HepG2 (cell line): ENCODE data around the gene SFXN2. TPM values are rescaled to one million over a fixed set of nuclear protein-coding genes. Genes with fewer than 3 reads are reported as not detected.

Experiments
- CAMTA2 ChIP-seq: sonication (generic); formaldehyde crosslinking; IDR thresholded peaks from 2 replicates; pipeline ENCODE4 v1.4.0; 2020; ENCODE audit warnings: mild to moderate bottlenecking, missing genetic modification reagents, borderline replicate concordance
- HINFP ChIP-seq: sonication (generic); formaldehyde crosslinking; IDR thresholded peaks from 2 replicates; pipeline ENCODE4 v1.4.0; 2020; ENCODE audit warnings: low read depth, mild to moderate bottlenecking, missing genetic modification reagents
- HMG20A ChIP-seq: IDR thresholded peaks from 2 replicates; pipeline ENCODE4 v1.6.1; 2016; ENCODE audit warnings: borderline replicate concordance
- MAZ ChIP-seq, 2 experiments: sonication (generic) in 1 of 2; formaldehyde crosslinking in 1 of 2; IDR thresholded peaks; 2 replicates each; pipeline versions ENCODE4 v1.5.0 to v1.6.1; 2012 to 2020; ENCODE audit warnings: low read depth in 2 of 2, mild to moderate bottlenecking in 2 of 2, borderline replicate concordance in 1 of 2, improper control_type of control experiment in 1 of 2, low read length in 1 of 2, missing genetic modification reagents in 1 of 2, moderate library complexity in 1 of 2
- NFRKB ChIP-seq: fragments of 450-650 bp; IDR thresholded peaks from 2 replicates; pipeline ENCODE4 v1.6.1; 2017
- RERE ChIP-seq: IDR thresholded peaks from 2 replicates; pipeline ENCODE4 v1.6.1; 2016; ENCODE audit warnings: low read depth, missing genetic modification reagents, missing compliant biosample characterization
- TBX2 ChIP-seq: sonication (generic); formaldehyde crosslinking; IDR thresholded peaks from 2 replicates; pipeline ENCODE4 v1.5.0; 2020; ENCODE audit warnings: missing genetic modification reagents, mild to moderate bottlenecking, borderline replicate concordance
- TERF1 ChIP-seq: sonication (generic); formaldehyde crosslinking; IDR thresholded peaks from 2 replicates; pipeline ENCODE4 v1.8.0; 2022; ENCODE audit warnings: mild to moderate bottlenecking, missing genetic modification reagents, moderate library complexity
- ZFP90 ChIP-seq: sonication (generic); formaldehyde crosslinking; IDR thresholded peaks from 2 replicates; pipeline ENCODE4 v1.8.0; 2022; ENCODE audit warnings: missing genetic modification reagents, mild to moderate bottlenecking, inconsistent platforms, borderline replicate concordance
- ZNF639 ChIP-seq: conservative IDR thresholded peaks from 2 replicates; pipeline ENCODE4 v1.6.1; 2018; ENCODE audit warnings: missing genetic modification reagents
- polyA plus RNA-seq, 8 experiments: library from polyadenylated mRNA; depleted of rRNA in 3 of 8; stranded (reverse) in 7 of 8; unstranded in 1 of 8; fragments of >200 nt; fragmentation: Illumina TruSeq in 4 of 8; extraction: Trizol in 4 of 8; gene quantifications; 2 replicates each; pipeline versions ENCODE4 v1.2.1 to v1.2.3, GENCODE V29; 2011 to 2016; ENCODE audit warnings: low read depth in 4 of 8, missing spikeins in 1 of 8, mixed read lengths in 1 of 8; ENCODE audit not compliant: insufficient read depth in 1 of 8
- total RNA-seq, 5 experiments: library from RNA; depleted of rRNA; stranded (reverse); fragments of >200 nt; fragmentation: Illumina TruSeq; extraction: Trizol; gene quantifications; 2 replicates each; pipeline ENCODE4 v1.2.3, GENCODE V29; 2016; ENCODE audit warnings: low read depth in 1 of 5
- TF ChIP-seq, protein P1 (sequence below): sonication (generic); formaldehyde crosslinking; IDR thresholded peaks from 2 replicates; pipeline ENCODE4 v1.8.0; 2022; ENCODE audit warnings: low read depth, missing genetic modification reagents
- TF ChIP-seq, protein P2 (sequence below): sonication (generic); formaldehyde crosslinking; IDR thresholded peaks from 2 replicates; pipeline ENCODE4 v1.8.1; 2022; ENCODE audit warnings: low read depth, mild to moderate bottlenecking, missing genetic modification reagents

The SFXN2 gene
- total and polyA plus RNA-seq, 2 of the 13 experiments (the other 11 are each of a cell fraction or from before 2014, with no cell fraction given) = 12.8 to 21.1 TPM

DNA sequence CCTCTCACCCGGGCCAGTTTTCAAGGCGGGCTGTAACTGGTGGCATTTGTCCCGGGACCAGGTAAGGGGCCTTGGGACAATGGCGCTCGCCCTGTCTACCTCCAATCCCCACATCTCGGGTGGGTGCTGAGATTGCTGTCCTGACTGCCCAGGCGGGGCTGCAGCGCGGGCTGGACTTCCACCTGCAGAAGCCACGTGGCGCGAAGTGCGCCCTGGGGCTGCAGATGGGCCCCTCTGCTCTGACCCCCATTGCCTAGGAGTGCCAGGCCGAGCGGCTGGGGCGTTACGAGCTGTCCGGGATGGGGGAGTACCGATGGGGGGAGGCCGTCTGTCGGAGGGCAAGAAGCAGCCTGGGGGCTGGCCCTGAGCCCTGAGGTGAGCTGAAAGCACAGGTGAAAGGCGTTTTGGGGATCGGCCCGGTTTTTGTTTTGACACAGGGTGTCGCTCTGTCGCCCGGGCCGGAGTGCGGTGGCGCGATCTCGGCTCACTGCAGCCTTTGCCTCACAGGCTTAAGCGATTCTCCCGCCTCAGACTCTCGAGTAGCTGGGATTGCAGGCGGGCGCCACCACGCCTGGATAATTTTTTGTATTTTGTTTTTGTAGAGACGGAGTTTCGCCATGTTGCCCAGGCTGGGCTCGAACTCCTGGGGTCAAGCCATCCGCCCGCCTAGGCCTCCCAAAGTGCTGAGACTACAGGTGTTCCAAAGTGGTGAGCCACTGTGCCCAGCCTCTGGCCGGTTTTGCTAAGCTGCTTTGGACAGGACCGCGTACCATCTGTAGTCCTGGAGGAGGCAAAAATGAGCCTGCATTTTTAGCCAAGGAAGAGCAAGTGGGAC, at the start of gene SFXN2 (continued):
- TF ChIP-seq, protein P1, sequence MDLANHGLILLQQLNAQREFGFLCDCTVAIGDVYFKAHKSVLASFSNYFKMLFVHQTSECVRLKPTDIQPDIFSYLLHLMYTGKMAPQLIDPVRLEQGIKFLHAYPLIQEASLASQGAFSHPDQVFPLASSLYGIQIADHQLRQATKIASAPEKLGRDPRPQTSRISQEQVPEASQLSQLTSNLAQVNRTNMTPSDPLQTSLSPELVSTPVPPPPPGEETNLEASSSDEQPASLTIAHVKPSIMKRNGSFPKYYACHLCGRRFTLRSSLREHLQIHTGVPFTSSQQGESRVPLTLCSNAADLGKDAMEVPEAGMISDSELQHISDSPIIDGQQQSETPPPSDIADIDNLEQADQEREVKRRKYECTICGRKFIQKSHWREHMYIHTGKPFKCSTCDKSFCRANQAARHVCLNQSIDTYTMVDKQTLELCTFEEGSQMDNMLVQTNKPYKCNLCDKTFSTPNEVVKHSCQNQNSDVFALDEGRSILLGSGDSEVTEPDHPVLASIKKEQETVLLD (CRISPR knock-in tag) = no peak
- TF ChIP-seq MAZ (IDR thresholded peaks at IDR 0.05; ENCODE audit: borderline replicate concordance, low read depth, low read length) (no peak), MAZ (CRISPR knock-in tag; IDR thresholded peaks at IDR 0.05; ENCODE audit: low read depth) (no peak), ZNF639 (CRISPR knock-in tag) (no peak), RERE (no peak), TBX2 (CRISPR knock-in tag) (no peak), CAMTA2 (no peak), NFRKB (no peak), TERF1 (CRISPR knock-in tag) (no peak; the same call in 1 of the 2 replicates), HMG20A (CRISPR knock-in tag) (no peak), ZFP90 (peak; percentile 63; the same call in 1 of the 2 replicates), HINFP (CRISPR knock-in tag) (no peak)
- TF ChIP-seq, protein P2, sequence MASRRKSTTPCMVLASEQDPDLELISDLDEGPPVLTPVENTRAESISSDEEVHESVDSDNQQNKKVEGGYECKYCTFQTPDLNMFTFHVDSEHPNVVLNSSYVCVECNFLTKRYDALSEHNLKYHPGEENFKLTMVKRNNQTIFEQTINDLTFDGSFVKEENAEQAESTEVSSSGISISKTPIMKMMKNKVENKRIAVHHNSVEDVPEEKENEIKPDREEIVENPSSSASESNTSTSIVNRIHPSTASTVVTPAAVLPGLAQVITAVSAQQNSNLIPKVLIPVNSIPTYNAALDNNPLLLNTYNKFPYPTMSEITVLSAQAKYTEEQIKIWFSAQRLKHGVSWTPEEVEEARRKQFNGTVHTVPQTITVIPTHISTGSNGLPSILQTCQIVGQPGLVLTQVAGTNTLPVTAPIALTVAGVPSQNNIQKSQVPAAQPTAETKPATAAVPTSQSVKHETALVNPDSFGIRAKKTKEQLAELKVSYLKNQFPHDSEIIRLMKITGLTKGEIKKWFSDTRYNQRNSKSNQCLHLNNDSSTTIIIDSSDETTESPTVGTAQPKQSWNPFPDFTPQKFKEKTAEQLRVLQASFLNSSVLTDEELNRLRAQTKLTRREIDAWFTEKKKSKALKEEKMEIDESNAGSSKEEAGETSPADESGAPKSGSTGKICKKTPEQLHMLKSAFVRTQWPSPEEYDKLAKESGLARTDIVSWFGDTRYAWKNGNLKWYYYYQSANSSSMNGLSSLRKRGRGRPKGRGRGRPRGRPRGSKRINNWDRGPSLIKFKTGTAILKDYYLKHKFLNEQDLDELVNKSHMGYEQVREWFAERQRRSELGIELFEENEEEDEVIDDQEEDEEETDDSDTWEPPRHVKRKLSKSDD (CRISPR knock-in tag) = no peak
